Heart right ventricle (tissue), 16 donors: Measurements from ENCODE around the gene TMEM72. TPM values are rescaled to one million over a fixed set of nuclear protein-coding genes. Genes with fewer than 3 reads are reported as not detected.

Experiments used
- ATAC-seq, 8 donors: fragments of 200-7000 bp; cut with Tn5 transposase; one replicate each; pipeline ENCODE4 v1.9.1; 2020; ENCODE audit warnings: mild to moderate bottlenecking in 8 of 8, moderate library complexity in 8 of 8, moderate number of reproducible peaks in 1 of 8
- DNase-seq, 2 donors: peaks; one replicate each; pipeline ENCODE4 v3.0.0-alpha.2; 2020
- H3K27ac ChIP-seq, 10 donors: fragments of 200-600 bp; sonication (generic) in 2 of 10; one replicate each; pipeline versions ENCODE4 v1.5.0 to v1.8.0; 2020 to 2022; ENCODE audit warnings: mild to moderate bottlenecking in 3 of 10
- H3K27me3 ChIP-seq, 7 donors: fragments of 200-600 bp; one replicate each; pipeline ENCODE4 v1.8.0; 2021 to 2022; ENCODE audit warnings: mild to moderate bottlenecking in 2 of 7
- H3K36me3 ChIP-seq, 9 donors: fragments of 200-600 bp; sonication (generic) in 1 of 9; one replicate each; pipeline versions ENCODE4 v1.5.0 to v1.8.0; 2020 to 2022; ENCODE audit warnings: mild to moderate bottlenecking in 2 of 9
- H3K4me1 ChIP-seq, 9 donors: fragments of 200-600 bp; sonication (generic) in 1 of 9; one replicate each; pipeline versions ENCODE4 v1.5.0 to v1.8.0; 2020 to 2022; ENCODE audit warnings: mild to moderate bottlenecking in 4 of 9
- H3K4me3 ChIP-seq, 10 donors: fragments of 200-600 bp; sonication (generic) in 2 of 10; one replicate each; pipeline versions ENCODE4 v1.5.0 to v1.8.0; 2020 to 2022; ENCODE audit warnings: mild to moderate bottlenecking in 7 of 10, moderate library complexity in 2 of 10
- H3K9me3 ChIP-seq, 11 donors: fragments of 200-600 bp in 10 of 11; sonication (generic) in 2 of 11; one replicate each; pipeline versions ENCODE4 v1.5.0 to v1.8.0; 2013 to 2022; ENCODE audit warnings: mild to moderate bottlenecking in 2 of 11, control low read depth in 1 of 11, moderate library complexity in 1 of 11
- WGBS, 2 donors: extraction: QIAGEN DNeasy Blood & Tissue Kit; methylation state at CpG; one replicate each; pipeline ENCODE4 v1.1.7; 2013; ENCODE audit warnings: inconsistent platforms in 1 of 2; 5-methylcytosine and 5-hydroxymethylcytosine counted together
- intact Hi-C, 10 donors: fragments of 100-400 bp; cut with DNase I; formaldehyde crosslinking; loops; one replicate each; pipeline versions ENCODE4 v1.11.1 to v1.14.2; 2022
- polyA plus RNA-seq, 2 donors: library from polyadenylated mRNA; stranded (reverse); fragments of 200-250 nt; gene quantifications; one replicate each; pipeline ENCODE4 v1.2.3, GENCODE V29; 2013
- total RNA-seq, 10 donors: library from RNA; stranded (reverse); fragmentation: NEBNext Ultra II Directional in 3 of 10; extraction: Animal tissue kit (Norgen Biotek cat#: 25700) in 3 of 10; gene quantifications; one replicate each; pipeline versions ENCODE4 v1.2.1 to v1.2.4, GENCODE V29; 2021 to 2023
- TF ChIP-seq, protein P1 (sequence below), 9 donors: fragments of 200-600 bp; sonication (generic) in 2 of 9; IDR thresholded peaks; one replicate each; pipeline versions ENCODE4 v1.5.0 to v1.8.0; 2021 to 2022; ENCODE audit warnings: antibody characterized with exemption in 9 of 9, mild to moderate bottlenecking in 5 of 9, moderate library complexity in 1 of 9
- donor health status: Arrhythmogenic right ventricular cardiomyopathy.
- donor health status: ischemic (EF 13 %, LVEDD 7.1; RV severe dilation, severe dysfunction).
- donor health status: healthy with polysubstance abuse.
- donor health status: DM: no; HTN: yes; CAD: no.
- donor health status: DM: no; HTN: no; CAD: no.
- donor health status: ischemic (EF 25% LVEDD 6.9; RV normal size, moderate dysfunction).
- donor health status: ischemic (EF 25% LVEDD 5.7; RV mildly dilated, moderate dysfunction).
- donor health status: healthy.
- donor health status: DM: yes; HTN: yes; CAD: no.
- donor health status: Ischemic cardiomyopathy.
- donor health status: ischemic (EF 35%, LVEDD 5.7; RV mildly dilated, moderate dysfunction).
- donor health status: nonischemic (EF 11% LVEDD 7.7; RV severe dilation, severe dysfunction).
- donor health status: DM: yes; HTN: yes; CAD: no.
- donor health status: PGD.
- donor health status: ischemic (EF 29% LVEDD 5.4; RV normal size, mild dysfunction).
- donor health status: nonischemic (EF 23%, LVEDD 6.1; RV moderate dilation, normal function).

Gene TMEM72
- total and polyA plus RNA-seq, 12 donors = 0.17 to 0.22 TPM; not detected in 10

DNA sequence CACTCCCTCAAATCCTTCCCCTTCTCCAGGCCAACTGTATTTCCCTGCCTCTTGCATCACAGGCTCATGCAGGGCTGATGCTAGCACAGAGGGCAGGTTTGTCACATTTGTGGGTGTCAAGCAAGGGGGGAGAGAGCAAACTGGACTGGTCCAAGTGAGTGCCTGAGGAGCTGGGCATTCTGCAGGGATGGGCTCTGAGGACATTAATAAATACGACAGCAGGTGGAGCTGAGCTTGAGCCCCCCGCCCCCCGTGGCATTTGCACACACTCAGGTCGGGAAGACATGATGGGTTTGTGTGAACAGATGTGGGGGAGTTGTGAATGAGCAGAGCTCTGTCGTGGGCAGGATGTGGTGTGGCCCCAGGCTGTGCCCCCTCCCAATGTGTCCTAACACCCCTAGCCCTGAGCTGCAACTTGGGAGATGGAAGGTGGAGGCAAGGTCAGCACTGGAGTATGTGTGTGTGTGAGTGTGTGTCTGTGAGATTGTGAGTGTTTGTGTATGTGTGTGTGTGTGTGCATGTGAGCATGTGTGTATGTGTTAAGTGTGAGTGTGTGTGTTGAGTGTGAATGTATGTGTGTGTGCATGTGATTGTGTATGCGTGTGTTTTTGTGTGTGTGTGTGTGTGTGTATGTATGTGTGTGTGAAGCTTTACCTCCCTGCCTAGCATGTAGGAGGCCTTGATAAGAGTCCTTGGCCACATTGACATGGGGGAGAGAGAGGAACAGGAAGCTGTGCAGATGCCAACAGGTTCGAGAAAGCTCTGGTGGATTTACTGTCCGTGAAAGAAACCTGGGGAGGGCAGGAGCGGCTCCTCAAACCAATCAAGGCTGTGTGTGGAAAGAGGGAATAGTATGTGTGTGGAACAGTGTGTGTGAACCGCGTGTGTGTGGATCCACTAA is 57.6 kb downstream of the TMEM72 start:
- intact Hi-C loops = no loop called here
- DNase-seq (no peak), ATAC-seq (no peak)
- Histone ChIP-seq H3K36me3 (peaks cover 0 to 48% (median 17%) of the 10 kb centered on the region in 9 donors), H3K27ac (peak overlapping the region in 9 of 10 donors; percentile 24 to 98 (median 92)), H3K4me3 (peak overlapping the region in 3 of 10 donors; percentile 1 to 13 (median 3)), H3K27me3 (no peaks in the 10 kb centered on the region), H3K9me3 (no peaks in the 10 kb centered on the region), H3K4me1 (peaks cover 46 to 88% (median 77%) of the 10 kb centered on the region in 9 donors)
- WGBS, 2 donors = 68 to 71% methylated on average over 11 of the region's 11 CpGs
- TF ChIP-seq, protein P1, sequence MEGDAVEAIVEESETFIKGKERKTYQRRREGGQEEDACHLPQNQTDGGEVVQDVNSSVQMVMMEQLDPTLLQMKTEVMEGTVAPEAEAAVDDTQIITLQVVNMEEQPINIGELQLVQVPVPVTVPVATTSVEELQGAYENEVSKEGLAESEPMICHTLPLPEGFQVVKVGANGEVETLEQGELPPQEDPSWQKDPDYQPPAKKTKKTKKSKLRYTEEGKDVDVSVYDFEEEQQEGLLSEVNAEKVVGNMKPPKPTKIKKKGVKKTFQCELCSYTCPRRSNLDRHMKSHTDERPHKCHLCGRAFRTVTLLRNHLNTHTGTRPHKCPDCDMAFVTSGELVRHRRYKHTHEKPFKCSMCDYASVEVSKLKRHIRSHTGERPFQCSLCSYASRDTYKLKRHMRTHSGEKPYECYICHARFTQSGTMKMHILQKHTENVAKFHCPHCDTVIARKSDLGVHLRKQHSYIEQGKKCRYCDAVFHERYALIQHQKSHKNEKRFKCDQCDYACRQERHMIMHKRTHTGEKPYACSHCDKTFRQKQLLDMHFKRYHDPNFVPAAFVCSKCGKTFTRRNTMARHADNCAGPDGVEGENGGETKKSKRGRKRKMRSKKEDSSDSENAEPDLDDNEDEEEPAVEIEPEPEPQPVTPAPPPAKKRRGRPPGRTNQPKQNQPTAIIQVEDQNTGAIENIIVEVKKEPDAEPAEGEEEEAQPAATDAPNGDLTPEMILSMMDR (IDR thresholded peaks at IDR 0.05) = no peak

DNA sequence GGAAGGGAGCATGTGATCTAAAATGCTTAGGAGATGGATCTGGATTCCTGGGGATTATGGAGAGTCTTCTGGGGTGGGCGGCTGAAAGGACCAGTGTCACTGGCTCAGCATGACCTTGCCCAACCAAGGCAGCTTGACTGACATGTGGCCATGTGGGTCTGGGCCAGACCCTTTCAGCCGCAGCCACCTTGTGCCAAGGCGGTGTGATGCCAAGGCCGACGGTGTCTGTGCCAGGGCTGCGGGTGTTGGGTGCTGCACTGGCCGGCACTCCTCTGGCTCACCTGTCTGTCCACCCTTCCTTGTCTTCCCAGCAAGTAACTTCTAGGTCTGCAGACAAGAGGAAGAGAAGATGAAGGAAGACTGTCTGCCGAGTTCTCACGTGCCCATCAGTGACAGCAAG is 58.7 kb downstream of the TMEM72 start:
- Histone ChIP-seq H3K27ac (peak overlapping the region in 9 of 10 donors; percentile 41 to 98 (median 58)), H3K9me3 (no peaks in the 10 kb centered on the region), H3K27me3 (no peaks in the 10 kb centered on the region), H3K4me1 (peaks cover 45 to 88% (median 77%) of the 10 kb centered on the region in 9 donors), H3K4me3 (no peak overlapping the region), H3K36me3 (peaks cover 0 to 48% (median 17%) of the 10 kb centered on the region in 9 donors)
- DNase-seq (peak in 1 of 2 donors; percentile 72), ATAC-seq (peak in 6 of 8 donors; percentile 26 to 68 (median 52))
- intact Hi-C loops = loop anchor here in 3 of 10 donors (5.0 to 10.0 kb wide), 3 partner anchors 33 to 95 kb away; no protein-coding TSS in a partner anchor
- WGBS, 2 donors = 59 to 69% methylated on average over 9 of the region's 9 CpGs
- TF ChIP-seq, protein P1 (IDR thresholded peaks at IDR 0.05) = no peak

DNA sequence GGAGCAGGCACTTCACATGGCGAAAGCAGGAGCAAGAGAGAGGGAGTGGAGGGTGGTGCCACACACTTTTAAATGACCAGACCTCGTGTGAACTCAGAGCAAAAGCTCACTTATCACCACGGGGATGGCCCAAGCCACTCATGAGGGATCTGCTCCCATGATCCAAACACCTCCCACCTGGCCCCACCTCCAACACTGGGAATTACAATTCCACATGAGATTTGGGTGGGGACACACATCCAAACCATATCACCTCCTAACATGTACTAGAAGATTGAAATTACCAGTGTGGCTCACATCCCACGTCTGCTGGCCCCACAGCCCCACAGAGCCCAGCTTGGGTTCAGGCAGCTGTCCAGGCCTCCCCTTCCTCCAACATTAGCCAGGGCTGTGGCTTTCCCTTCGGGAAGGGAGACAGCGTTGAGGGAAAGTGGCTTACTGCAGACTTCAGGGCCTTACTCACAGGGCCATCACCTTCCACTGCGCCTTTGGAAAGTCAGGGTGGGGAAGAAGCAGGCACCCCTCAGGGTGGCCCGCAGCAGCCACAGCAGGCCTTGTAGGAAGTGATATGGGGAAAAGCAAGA is 59.8 kb downstream of the TMEM72 start:
- H3K27ac ChIP-seq = peak overlapping the region in 3 of 10 donors; percentile 7 to 97 (median 31)
- ATAC-seq = no peak

More for the DNA sequence above, 59.8 kb downstream of the TMEM72 start:
- TF ChIP-seq, protein P1 (IDR thresholded peaks at IDR 0.05) = no peak
- no peak overlapping the region for H3K4me3 ChIP-seq
- H3K36me3 ChIP-seq = peaks cover 0 to 48% (median 17%) of the 10 kb centered on the region in 9 donors
- H3K9me3 ChIP-seq = no peaks in the 10 kb centered on the region
- DNase-seq = no peak
- intact Hi-C loops = loop anchor here in 3 of 10 donors (5.0 to 10.0 kb wide), 3 partner anchors 34 to 96 kb away; no protein-coding TSS in a partner anchor
- H3K27me3 ChIP-seq = no peaks in the 10 kb centered on the region
- H3K4me1 ChIP-seq = peaks cover 37 to 87% (median 74%) of the 10 kb centered on the region in 9 donors
- WGBS, 2 donors = 87 to 89% methylated on average over 8 of the region's 8 CpGs
